Stimulated activated CD4-positive, alpha-beta T cell treated with anti-CD3 and anti-CD28 coated beads, Interleukin-4, amount 100 ng/mL, for 48 hours (primary cell): ENCODE results near the gene UNC5A.

Experiments used
- DNase-seq, 2 donors: peaks; one replicate each; pipeline ENCODE4 v3.0.0-alpha.2; 2020; ENCODE audit warnings: low read depth in 2 of 2

The UNC5A gene

DNA sequence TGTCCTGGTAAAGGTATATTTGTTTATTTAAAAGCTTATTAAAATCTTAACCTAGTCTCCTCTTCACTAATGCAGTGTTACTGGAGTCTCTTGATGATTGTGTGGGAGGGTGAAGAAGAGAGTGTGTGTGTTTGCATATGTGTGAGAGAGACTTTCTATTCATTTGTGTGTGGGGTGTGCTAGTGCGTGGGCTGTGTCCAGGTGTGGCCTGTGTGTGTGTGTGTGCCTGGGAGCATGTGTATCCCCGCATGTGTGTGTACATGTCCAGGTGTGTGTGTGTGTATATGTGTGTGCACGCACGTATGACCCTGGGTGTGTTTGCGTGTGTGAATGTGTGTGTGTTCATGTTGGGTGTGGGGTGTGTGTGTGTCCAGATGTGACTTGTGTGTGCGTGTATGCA, 10.3 kb upstream of the UNC5A start:
- DNase-seq = no peak

GRCh38 chr5:176802116-176802784, 8.1 kb upstream of the UNC5A start:
- no peak for DNase-seq

DNA sequence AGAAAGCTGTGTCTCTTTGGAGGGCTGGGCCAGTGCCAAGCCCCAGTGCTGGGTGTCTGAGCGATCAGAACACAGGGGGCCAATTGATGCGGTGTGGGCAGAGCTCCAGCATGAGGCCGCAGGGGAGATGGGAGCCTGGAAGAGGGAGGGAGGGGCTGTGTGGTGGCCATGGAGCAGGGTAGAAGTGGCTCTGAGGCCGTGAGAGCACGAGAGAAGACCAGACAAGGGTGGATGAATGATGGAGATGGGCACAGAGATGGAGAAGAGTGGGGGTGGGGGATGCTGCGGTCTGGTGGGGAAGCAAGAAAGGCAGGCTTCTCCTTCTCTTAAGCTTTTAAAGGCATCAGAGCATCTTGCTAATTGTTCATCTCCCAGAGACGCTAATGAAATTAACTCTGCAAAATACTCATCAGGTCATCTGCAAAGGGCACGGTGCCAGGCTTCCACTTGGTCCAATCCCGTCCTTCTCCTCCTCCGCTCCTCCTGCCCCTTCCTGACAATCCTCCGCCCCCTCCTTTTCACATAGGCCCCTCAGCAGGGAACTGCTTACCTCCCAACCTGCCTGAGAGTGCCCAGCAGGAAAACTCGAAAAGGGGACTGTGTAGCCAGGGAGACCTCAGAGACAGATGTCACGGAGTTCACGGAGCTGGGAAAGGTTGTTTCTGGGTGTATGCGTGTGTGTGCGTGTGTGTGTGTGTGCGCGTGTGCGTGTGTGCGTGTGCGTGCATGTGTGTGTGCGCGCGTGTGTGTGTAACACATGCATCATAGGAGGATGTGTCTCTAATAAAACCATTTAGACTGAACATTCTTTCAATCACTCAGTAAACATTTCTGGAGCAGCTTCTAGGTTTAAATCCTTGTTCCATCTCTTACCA, 7.1 kb upstream of the UNC5A start:
- no peak for DNase-seq

- no peak for DNase-seq
Measured at GRCh38 chr5:176803943-176804498, 6.3 kb upstream of the UNC5A start.

DNA sequence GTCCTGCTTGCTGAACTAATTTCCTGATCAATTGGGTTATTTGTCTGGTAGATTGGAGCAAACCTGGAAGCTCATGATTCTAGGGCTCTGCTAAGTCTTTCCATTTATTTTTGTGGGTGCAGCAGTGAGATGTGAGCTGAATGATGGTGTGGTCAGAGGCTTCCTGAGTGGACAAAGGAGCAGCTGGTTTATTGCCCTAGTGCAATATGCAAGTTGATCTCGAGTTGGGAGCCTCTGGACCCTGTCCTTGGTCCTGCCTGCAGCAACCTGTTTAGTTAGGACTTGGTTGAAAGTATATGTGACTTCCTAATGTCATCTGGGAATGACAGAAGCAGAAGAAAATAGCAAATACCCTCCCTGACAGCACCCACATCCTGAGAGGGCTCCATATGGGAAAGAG, 4.2 kb upstream of the UNC5A start:
- no peak for DNase-seq

- DNase-seq = no peak
Measured at GRCh38 chr5:176809544-176810080, 747 bp upstream of the UNC5A start.

DNA sequence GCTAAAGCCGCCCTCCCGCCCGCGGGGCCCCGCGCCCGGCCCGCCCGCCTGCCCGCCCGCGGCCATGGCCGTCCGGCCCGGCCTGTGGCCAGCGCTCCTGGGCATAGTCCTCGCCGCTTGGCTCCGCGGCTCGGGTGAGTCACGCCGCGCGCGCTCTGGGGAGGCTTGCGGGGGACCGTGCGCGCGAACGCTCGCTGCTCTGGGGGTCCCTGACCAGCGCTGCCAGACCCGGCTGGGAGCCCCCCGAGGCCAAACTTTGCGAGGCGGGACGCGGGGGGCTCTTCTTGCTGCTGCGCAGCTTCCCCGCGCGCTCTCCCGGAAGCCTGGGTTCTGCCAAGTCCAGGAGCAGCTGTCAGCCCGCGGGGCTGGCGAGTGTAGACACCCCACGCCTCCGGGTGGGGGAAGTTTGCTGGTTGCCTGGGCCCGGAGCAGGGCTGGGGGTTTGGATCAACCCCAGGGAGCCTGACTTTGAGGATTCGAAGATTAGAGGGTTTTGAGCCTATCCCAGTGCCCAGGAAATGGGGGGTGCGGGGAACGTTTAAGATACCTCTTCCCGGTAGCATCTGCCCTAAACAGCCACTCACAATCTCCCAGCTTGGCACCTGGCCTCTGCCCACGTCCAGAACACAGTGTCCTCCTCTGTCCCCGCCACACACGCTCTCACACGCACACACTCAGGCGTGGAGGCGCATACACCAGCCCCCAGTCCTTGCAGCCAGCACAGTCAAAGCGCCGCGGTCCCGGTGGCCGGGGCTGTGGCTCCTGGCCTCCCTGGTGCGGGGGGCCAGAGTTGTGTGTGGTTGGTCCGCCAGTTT, 535 bp downstream of the UNC5A start:
- no peak for DNase-seq

DNA sequence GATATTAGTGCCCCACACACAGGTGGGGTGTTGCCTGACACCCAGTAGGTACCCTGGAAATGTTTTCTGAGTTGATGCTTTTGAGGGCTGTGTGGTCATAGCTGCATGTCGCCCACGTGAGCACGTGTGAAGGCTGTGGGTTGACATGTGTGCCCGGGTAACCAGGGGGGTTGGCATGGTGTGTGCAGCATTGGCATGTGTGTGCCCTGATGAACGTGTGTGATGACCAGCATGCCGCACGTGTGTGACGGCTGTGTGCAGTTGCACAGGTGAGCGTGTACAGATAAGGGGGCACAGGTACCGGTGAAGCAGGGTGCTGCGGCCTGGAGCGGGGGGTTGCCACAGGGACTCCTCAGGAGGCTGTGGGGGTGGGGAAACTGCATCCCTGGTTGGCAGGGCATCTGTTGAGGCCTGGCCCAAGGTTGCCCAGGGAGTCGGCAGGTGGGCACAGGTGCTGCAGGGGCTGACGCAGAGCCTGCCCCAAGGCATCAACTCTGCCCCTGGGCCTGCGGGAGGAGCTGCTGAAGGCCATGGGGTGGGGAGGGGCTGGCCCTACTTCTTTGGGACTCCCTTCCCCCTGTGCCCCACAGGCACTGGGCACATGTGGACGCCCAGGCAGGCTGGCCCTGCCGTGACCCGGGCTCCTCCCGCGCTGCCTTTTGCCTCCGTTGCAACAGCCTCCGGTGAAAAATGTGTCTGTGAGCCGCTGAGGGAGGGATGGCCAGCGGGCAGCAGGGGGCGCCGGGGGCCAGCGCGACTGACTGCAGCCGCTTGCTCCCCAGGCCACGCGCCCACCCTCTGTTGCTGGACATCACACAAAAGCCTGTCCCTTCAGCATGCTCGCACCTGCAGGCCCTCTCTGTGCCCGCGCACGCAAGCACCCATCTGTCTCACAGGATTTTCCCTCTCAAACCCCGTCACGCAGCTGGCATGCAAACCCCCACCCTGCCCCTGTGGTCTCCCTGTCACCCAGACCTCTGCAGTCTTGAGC, 2.2 kb downstream of the UNC5A start:
- DNase-seq = no peak

- no peak for DNase-seq
Measured at GRCh38 chr5:176813587-176814312, 3.4 kb downstream of the UNC5A start.

- DNase-seq = no peak
Measured at GRCh38 chr5:176814313-176814685, 3.9 kb downstream of the UNC5A start.

DNA sequence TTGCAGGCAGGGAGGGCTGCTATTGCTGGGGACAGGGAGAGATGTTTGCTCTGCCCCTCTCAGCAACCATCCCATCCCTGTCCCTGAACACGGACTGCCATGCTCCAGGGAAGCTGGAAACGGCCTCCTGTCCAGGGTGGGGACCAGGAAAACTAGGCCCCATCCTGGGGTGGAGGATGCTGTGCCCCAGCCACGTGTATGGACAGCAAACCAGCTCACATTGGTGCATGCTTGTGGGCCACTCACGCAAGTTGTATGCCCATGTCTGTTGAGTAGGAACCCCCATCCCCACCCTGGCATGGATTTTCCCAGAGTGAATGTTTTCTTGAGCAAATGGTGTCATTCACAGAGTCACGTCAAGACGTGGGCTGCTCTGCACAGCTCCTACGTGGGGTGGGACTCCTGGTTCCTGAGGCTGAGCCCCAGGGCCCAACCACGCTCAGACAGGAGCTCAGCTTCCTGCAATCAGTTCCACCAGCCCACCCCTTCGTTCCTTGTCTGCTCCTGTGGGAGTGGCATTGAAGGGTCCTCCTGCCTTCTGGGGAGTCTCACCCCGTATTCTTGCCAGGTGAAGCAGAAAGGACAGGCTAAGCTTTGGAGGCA, 4.6 kb downstream of the UNC5A start:
- no peak for DNase-seq

GRCh38 chr5:176816043-176816745, 5.8 kb downstream of the UNC5A start:
- no peak for DNase-seq

DNA sequence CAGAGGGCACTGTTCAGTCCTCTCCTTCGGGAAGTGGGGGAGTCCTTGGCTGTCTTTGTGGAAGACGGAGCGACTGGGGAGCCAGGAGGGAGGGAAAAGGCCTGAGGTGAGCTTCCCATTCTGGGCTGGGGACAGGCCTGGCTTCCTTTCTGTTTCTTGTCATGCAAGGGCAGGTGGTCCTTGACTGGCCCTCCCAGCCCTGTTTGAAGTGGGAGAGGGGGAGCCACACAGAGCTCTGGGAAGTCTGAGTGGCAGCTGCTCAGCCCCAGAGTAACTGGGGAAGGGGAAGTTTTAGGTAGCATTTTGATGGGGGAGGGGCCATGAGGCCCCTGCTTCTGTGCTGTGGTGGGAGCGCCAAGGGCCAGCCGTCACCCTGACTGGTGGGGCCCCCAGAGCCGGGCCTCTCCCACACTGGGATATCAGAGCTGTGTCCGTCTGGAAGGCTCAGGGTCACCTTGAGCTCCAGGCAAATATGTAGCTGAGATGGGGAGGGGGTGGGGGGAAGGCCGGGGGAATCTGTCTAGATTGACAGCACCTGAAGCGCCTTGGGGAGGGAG, 6.5 kb downstream of the UNC5A start:
- DNase-seq = no peak

DNA sequence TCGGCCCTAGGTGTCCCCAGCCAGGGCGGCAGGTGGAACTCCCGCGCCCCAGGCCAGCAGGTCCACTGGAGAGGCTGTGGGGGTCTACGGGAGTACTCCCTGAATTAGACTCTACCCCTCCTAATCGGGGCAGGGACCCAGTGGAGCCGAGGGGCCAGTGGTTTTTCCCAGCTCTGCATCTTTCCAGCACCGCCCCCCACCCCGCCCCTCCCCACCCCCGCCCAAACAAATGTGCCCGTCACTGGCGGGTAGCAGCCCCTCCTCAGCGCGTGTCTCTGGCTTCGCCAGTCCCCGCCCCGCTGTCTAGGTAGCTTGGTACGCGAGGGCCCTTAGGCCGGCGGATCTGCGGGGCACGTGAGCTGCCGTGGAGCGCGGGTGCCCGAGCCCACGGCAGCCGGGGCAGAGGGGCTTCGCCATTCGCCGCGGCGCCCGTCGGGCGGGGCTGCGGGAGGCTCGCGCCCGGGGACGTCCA, 7.0 kb downstream of the UNC5A start:
- DNase-seq = no peak

DNA sequence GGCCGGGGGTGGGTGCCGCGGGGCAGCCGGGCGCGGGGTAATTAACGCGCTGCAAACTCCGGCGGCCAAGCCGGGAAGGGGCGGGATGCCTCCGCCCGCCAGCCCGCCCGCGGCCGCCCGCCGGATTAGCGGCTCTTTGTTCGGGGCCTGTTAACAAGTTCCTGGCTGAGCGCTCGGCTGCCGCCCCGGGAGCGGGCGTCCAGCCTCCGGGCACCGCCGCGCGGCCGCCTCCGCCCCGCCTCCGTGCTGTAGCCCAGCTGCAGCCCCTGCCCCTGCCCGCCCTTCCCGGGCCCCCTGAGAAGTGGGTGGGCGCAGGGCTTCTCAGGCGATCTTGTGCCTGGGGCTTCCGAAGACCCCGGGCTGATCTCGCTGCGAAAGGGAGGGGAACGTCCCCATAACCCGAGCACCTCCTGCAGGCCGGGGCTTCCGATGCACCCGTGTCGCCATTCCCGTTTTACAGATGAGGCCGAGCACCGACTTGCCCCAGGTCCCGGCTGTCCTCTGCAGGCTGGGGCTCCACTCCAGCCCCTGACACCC, 7.5 kb downstream of the UNC5A start:
- DNase-seq = no peak

- no peak for DNase-seq
Measured at GRCh38 chr5:176818391-176819098, 8.2 kb downstream of the UNC5A start.

DNA sequence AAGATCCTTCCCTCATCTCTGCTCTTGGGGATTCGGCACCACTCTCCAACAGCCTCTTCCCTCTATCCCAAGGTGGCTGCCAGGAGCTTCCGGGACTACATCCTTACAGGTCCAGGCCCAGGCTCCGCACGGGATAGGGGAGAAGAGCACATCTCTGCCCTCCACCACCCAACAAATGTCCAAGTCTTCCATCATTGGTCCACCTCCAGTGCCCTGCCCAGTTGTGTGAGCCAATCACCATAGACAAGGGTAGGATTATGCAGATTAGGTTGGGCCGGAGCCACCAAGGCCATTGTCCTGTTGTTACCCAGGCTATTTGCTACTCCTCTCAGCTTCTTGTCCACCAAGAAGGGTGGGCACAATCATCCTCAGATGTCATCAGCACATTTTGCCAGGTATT, 9.1 kb downstream of the UNC5A start:
- DNase-seq = no peak

DNA sequence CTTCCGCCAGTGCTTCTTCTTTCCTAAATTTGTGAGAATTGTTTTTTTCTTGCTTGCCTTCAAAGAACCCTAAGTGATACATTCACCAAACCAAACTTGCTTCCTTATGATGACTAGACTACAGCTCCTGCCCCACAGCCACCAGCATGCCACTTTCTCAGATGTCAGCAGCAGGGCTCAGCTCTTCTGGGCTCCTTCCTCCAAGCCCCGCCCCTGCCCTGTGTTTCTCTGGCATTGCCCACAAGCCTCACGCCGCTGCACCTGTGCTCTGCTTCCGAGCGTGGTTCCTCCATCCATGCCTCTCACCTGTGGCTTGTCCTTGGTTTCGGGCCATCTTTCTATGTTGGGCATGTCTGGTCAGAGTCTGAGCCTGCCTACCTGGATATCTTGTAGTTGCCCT, 10.6 kb downstream of the UNC5A start:
- DNase-seq = no peak
